ENCODE results near the gene CCL8.
"Not testable (repeated sequence)": the region's sequence is repeated elsewhere in the genome, so short reads cannot be mapped to it uniquely, and the experiment has no call there.

Gene CCL8

DNA sequence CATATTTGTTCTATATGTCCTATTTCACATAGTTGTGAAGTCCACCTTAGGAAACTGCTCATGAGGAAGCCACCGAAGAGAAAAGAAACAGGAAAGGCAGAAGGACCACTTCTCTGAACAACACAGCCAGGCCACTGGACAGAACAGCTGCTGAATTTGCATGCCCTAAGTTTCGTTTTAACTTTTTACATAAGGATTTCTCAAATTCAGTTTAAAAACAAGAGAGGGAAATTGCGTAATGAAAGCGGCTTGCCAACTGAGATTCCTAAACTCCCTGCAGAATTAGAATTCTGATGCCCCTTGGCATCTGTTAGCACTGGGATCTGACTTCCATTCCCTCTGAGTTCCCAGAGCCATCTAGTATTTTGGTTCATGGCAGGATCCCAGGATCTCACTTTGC lies 5.0 kb upstream of the CCL8 start:
- no peak for DNase-seq (ENCODE audit: low read depth)

DNA sequence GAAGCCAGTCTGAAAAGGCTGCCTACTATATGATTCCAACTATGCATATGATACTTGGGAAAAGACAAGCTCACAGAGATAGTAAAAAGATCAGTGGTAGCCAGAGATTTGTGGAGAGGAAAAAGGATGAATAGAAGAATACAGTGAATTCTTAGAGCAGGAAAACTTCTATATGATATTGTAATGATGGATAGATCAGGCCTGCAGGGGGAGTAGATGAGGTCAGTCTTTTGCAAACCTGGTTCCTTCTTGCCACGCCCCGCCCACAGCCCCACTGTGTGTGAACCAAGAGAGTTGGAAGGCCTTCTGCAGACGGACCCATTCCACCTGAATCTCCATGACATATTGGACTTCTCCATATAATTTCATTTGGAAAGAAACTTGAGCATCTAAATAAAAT lies 761 bp upstream of the CCL8 start:
- DNase-seq (ENCODE audit: low read depth): no peak

GRCh38 chr17:34321964-34322363 lies 2.7 kb downstream of the CCL8 start:
- no peak for DNase-seq (ENCODE audit: low read depth)

DNA sequence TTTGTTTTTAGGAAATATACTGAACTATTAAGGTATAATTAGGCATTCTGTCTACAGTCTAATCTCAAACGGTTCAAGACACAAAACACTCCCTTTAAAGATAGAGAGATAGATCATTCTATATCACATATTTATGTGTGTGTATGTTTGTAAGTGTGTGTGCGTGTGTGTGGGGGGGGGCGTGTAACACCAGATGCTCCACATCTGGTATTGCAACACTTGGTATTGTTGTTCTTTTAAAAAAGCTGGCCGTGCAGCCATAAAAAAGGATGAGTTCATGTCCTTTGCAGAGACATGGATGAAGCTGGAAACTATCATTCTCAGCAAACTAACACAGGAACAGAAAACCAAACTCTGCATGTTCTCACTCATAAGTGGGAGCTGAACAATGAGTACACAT lies 8.3 kb downstream of the CCL8 start:
- DNase-seq (ENCODE audit: low read depth): not testable (repeated sequence)

DNA sequence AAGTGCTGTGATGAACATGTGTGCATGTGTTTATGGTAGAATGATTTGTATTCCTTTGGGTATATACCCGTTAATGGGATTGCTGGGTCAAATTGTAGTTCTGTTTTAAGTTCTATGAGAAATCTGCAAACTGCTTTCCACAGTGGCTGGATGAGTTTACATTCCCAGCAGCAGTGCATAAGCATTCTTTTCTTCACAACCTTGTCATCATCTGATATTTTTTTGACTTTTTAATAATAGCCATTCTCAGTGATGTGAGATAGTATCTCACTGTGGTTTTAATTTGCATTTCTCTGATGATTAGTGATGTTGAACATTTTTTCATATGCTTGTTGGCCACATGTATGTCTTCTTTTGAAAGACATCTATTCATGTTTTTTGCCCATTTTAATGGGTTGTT lies 18.5 kb downstream of the CCL8 start:
- no peak for DNase-seq (ENCODE audit: low read depth)

DNA sequence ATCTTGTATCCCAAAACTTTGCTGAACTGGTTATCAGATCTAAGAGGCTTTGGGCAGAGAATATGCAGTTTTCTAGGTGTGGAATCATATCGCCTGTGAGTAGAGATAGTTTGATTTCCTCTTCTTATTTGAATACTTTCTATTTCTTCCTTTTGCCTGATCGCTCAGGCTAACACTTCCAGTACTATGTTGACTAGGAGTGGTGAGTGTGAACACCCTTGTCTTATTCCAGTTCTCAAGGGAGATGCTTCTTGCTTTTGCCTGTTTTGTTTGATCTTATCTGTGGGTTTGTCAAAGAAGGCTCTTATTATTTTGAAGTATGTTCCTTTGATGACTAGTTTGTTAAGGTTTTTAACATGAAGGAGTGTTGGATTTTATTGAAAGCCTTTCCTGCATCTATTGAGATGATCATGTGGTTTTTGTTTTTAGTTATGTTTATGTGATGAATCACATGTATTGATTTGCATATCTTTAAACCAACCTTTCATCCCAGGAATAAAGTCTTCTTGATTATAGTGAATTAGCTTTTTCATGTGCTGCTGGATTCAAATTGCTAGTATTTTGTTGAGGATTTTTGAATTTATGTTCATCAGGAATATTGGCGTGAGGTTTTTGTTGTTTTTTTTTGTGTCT lies 20.0 kb downstream of the CCL8 start:
- no peak for DNase-seq (ENCODE audit: low read depth)

- no peak for DNase-seq (ENCODE audit: low read depth)
Measured at GRCh38 chr17:34341916-34342315, 22.7 kb downstream of the CCL8 start.

DNA sequence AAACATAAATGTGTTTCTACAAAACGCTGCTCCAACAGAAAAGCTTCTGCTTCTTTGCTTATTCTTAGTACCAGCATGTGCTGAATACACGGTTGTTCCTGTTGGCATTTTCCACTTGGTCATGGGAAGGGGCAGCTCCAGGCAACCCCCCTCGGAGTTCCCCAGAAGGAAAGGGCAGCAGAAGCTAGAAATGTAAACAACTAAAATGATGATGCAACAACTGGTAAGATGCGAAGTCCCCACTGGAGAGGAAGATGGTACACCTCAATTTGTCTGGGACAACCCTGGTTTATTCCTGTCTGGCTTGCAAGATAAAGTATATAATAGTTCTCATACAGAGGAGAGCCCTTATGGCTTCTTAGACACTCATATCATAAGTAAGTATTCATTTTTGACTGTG lies 27.8 kb downstream of the CCL8 start:
- DNase-seq (ENCODE audit: low read depth): no peak

DNA sequence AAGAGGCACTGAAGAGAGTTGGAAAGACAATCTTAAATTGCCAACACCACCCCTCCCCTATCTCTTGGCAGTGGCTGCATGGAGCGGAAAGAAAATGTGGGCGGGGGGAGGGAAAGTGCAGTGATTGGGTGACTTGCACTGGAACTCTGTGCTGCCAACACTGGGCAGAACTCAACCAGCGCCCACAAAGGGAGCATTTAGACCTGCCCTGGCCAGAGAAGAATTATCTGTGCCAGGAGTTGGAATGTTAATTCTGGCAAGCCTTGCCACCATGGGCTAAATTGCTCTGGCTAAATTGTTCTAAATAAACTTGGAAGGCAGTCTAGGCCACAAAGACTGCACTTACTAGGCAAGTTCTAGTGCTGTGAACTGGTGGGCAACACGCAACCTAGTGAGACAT lies 30.5 kb downstream of the CCL8 start:
- DNase-seq (ENCODE audit: low read depth): no peak

- no peak for DNase-seq (ENCODE audit: low read depth)
Measured at GRCh38 chr17:34351096-34351495, 31.9 kb downstream of the CCL8 start.

GRCh38 chr17:34352191-34352590 lies 33.0 kb downstream of the CCL8 start:
- DNase-seq (ENCODE audit: low read depth): no peak

GRCh38 chr17:34354637-34355036 lies 35.4 kb downstream of the CCL8 start:
- no peak for DNase-seq (ENCODE audit: low read depth)

DNA sequence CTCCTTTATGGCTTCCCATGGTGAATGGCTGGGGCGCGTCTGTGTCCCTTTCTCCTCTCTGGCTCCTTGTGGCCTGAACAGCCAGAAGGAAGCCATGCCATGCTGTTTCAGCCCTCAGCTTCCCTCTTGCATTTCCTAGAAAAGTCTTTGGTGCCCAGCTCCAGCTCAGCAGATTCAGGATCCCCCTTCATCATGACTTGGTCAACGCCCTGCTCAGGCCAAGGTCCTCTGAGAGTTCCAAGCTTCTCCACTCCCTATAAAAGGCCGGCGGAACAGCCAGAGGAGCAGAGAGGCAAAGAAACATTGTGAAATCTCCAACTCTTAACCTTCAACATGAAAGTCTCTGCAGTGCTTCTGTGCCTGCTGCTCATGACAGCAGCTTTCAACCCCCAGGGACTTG lies 37.0 kb downstream of the CCL8 start, which contains the start of gene CCL13:
CCL13 (plus strand) TSS at position 287 of the 400 bp plus-strand sequence; CDS start at position 334, 47 bp downstream.
- DNase-seq (ENCODE audit: low read depth): no peak

DNA sequence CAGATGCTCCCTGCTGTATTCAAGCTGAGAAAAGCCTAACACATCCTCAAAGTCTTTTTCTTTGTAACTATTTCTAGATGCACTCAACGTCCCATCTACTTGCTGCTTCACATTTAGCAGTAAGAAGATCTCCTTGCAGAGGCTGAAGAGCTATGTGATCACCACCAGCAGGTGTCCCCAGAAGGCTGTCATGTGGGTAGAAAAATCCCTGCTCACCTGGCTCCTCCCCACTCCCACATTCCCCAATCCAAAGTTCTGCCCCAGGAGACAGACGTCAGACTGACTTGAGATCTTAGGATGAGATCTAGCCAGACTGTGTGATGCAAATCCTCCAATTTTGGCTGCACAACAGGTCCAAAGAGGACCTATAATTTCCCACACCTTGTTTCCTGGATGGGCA lies 38.2 kb downstream of the CCL8 start:
- DNase-seq (ENCODE audit: low read depth): no peak

- DNase-seq (ENCODE audit: low read depth): no peak
Measured at GRCh38 chr17:34358631-34359030, 39.4 kb downstream of the CCL8 start.

DNA sequence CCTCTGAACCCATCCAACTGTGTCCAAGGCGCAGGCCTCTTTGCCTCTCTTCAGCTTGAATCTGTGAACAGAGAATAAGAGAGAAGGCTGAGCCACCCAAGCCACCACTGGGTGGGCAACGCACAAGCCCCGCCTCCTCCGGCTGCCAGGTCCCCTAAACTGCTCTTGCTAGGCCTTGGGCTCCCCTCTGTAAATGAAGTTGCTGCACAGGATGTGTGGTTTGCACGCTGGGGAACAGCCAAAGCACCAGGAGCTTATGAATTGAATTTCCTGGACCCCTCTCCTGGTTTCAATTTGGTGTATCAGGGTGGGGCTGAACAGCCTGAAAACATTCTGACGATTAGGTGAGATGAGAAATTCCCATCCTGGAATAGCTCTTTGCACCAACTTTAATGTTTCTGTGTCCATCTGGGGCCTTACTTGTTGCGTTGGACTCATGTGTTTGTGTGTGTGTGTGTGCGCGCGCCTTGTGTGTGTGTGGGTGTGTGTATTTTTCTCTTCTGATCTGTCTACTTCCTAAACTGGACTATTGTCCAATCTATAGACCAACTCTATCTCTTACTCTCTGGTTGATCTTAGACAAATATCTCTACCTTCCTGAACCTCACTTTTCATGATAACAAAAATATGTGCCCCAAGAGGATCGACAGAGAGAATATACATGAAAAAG lies 41.5 kb downstream of the CCL8 start:
- DNase-seq (ENCODE audit: low read depth): no peak

DNA sequence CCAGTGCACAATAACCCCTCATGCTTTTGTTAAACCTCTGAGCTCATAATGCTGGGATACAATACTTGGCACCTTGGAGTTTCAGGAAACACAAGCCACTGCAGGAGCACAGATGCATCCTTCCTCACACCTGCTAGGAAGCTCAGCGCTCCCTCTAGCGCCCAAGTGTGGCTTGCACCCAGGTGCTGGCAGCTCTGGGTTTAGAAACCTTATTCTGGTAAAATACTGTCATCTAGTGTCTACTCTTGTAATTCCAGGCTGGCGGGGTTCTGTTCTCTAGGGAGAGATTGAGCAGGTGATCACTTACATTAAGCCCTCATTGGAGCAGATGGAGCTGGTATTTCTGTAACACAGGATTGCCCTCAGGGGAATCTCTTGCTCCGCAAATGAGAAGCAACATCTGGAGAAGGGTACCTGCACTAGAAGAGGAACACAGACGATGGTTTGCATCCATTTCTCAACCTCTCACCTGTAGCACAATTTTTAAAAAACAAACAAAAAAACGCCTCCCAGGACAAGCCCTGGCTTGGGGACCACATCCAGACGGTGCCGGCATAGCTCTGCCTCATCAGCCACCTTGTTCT lies 42.3 kb downstream of the CCL8 start:
- no peak for DNase-seq (ENCODE audit: low read depth)

DNA sequence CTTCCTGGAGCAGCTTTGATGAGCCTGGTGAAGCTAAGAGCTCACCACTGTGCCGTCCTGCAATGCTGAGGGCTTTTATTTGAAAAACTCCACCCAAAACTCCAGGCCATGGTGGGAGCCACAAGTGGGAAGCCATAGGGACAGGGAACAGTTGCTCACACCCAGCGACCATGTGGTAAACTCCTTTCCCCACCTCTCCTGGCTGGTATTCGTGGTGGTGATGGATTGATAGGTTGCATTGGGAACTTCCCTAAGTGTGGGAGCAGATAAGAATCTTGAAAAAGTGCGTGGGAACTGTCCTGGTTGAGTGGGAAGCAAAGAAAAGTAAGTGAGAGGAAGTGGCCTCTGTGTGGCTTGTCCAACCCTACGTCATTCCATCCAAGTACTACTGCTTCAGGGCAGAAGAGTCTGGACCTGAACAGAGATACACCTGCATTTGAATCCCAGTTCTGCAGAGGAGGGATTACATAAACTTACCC lies 44.0 kb downstream of the CCL8 start, which contains the start of gene CCL1:
CCL1 (minus strand) TSS at position 51 of the 479 bp plus-strand sequence. CDS start 72 bp downstream, outside the sequence.
- no peak for DNase-seq (ENCODE audit: low read depth)

- DNase-seq (ENCODE audit: low read depth): no peak
Measured at GRCh38 chr17:34364751-34365150, 45.5 kb downstream of the CCL8 start.

GRCh38 chr17:34365340-34365739 lies 46.1 kb downstream of the CCL8 start:
- DNase-seq (ENCODE audit: low read depth): no peak

DNA sequence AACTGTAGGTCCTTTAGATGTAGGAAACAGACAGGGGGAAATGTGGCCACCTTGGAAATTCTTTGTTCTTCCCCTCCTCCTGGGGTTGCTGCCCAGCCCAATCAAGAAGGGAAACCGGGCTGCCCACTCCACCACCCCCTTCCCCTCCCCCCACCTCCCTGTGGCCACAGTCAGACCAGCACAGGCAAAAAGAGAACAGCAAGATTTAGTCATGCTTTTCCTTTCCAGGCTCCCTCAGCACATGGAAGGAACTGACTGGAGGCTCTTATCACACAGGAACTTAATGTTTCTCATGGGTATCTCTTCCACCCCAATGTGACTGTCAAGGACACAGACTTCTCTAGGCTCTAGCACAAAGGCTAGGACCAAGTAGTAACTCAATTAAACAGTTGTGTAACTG lies 46.8 kb downstream of the CCL8 start:
- no peak for DNase-seq (ENCODE audit: low read depth)

DNA sequence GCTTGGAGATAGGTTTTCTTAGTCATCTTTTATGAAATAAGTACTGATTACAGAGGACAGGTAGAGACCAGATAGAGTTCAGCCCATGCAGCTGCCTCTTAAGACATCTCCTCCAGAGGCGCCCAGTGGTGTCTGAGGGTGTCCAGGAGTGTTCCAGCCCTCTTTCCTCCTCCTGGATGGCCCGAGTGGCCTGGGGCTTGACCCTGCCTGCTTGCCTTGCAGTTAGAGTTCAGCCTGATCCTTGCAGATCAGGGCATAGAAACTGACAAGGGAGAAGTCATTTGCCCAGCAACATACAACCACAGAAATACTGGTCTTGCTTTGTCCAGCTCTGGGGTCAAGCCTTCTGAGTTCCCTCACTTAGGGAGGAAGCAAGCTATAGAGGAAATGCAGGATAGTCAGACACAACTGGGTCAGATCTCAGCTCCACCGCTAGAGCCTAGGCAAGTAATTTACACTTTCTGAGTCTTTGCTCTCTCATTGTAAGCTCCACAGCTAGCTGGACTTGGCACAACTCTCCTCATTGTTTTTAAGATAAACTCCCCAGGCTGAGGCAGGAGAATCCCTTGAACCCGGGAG lies 47.4 kb downstream of the CCL8 start:
- no peak for DNase-seq (ENCODE audit: low read depth)

All from stimulated activated CD8-positive, alpha-beta memory T cell treated with anti-CD3 and anti-CD28 coated beads, Interleukin-12 subunit alpha, Interleukin-12 subunit beta, amount 100 ng/mL, for 1 hour (primary cell).